ENCODE measurements around the gene IDI2.

IDI2 gene

GRCh38 chr10:1063232-1063865 lies 37.7 kb upstream of the IDI2 start:
- no peak overlapping the region for H3K27ac ChIP-seq (ENCODE audit: low read depth, low read length)
- H3K4me3 ChIP-seq (ENCODE audit: low read length) = no peak overlapping the region
- no peaks in the 10 kb centered on the region for H3K9me2 ChIP-seq (replicated peaks; ENCODE audit: control insufficient read depth, low read length)
- H3K79me2 ChIP-seq (ENCODE audit: control insufficient read depth, low read length) = peaks cover 58% of the 10 kb centered on the region
- H3K27me3 ChIP-seq (ENCODE audit: control insufficient read depth, low read length) = no peaks in the 10 kb centered on the region
- H3K36me3 ChIP-seq (ENCODE audit: control insufficient read depth, low read length) = peaks cover 31% of the 10 kb centered on the region
- peaks cover 3% of the 10 kb centered on the region; the same call in 1 of the 2 replicates for H3F3A ChIP-seq (ENCODE audit: control insufficient read depth, insufficient read depth)
- TF ChIP-seq EZH2phosphoT487 (IDR thresholded peaks at IDR 0.05; ENCODE audit: borderline replicate concordance, low read length) (no peak), CTCF (IDR thresholded peaks at IDR 0.05; ENCODE audit: low read depth, low read length, poor library complexity, severe bottlenecking) (no peak)
- no peak overlapping the region for H3K4me2 ChIP-seq (ENCODE audit: low read length)
- no peaks in the 10 kb centered on the region for H3K9me3 ChIP-seq (ENCODE audit: control insufficient read depth, insufficient read depth, low read length)
- H4K20me1 ChIP-seq (ENCODE audit: control insufficient read depth, insufficient read depth, low read depth, low read length) = peaks cover 9% of the 10 kb centered on the region; the same call in 1 of the 2 replicates
- H3K4me1 ChIP-seq (ENCODE audit: control insufficient read depth, low read length) = peaks cover 28% of the 10 kb centered on the region

GRCh38 chr10:1061930-1062774 lies 36.5 kb upstream of the IDI2 start:
- H4K20me1 ChIP-seq (ENCODE audit: control insufficient read depth, insufficient read depth, low read depth, low read length) = peaks cover 19% of the 10 kb centered on the region

GRCh38 chr10:1059902-1060301 lies 34.2 kb upstream of the IDI2 start:
- Histone ChIP-seq H3K36me3 (ENCODE audit: control insufficient read depth, low read length) (peaks cover 59% of the 10 kb centered on the region), H3K27ac (ENCODE audit: low read depth, low read length) (no peak overlapping the region), H3K9me2 (replicated peaks; ENCODE audit: control insufficient read depth, low read length) (no peaks in the 10 kb centered on the region), H3F3A (ENCODE audit: control insufficient read depth, insufficient read depth) (peaks cover 7% of the 10 kb centered on the region; the same call in 1 of the 2 replicates), H3K4me2 (ENCODE audit: low read length) (no peak overlapping the region), H3K79me2 (ENCODE audit: control insufficient read depth, low read length) (peaks cover 86% of the 10 kb centered on the region), H4K20me1 (ENCODE audit: control insufficient read depth, insufficient read depth, low read depth, low read length) (peaks cover 19% of the 10 kb centered on the region), H3K4me1 (ENCODE audit: control insufficient read depth, low read length) (peaks cover 29% of the 10 kb centered on the region), H3K4me3 (ENCODE audit: low read length) (no peak overlapping the region), H3K27me3 (ENCODE audit: control insufficient read depth, low read length) (no peaks in the 10 kb centered on the region), H3K9me3 (ENCODE audit: control insufficient read depth, insufficient read depth, low read length) (no peaks in the 10 kb centered on the region)
- TF ChIP-seq EZH2phosphoT487 (IDR thresholded peaks at IDR 0.05; ENCODE audit: borderline replicate concordance, low read length) (no peak), CTCF (IDR thresholded peaks at IDR 0.05; ENCODE audit: low read depth, low read length, poor library complexity, severe bottlenecking) (no peak)

More at GRCh38 chr10:1061930-1062774, 36.5 kb upstream of the IDI2 start:
- no peak overlapping the region for H3K27ac ChIP-seq (ENCODE audit: low read depth, low read length)
- H3K4me3 ChIP-seq (ENCODE audit: low read length) = no peak overlapping the region
- H3K36me3 ChIP-seq (ENCODE audit: control insufficient read depth, low read length) = peaks cover 41% of the 10 kb centered on the region
- peaks cover 67% of the 10 kb centered on the region for H3K79me2 ChIP-seq (ENCODE audit: control insufficient read depth, low read length)
- peaks cover 31% of the 10 kb centered on the region for H3K4me1 ChIP-seq (ENCODE audit: control insufficient read depth, low read length)
- H3K9me2 ChIP-seq (replicated peaks; ENCODE audit: control insufficient read depth, low read length) = no peaks in the 10 kb centered on the region
- TF ChIP-seq EZH2phosphoT487 (IDR thresholded peaks at IDR 0.05; ENCODE audit: borderline replicate concordance, low read length) (no peak), CTCF (IDR thresholded peaks at IDR 0.05; ENCODE audit: low read depth, low read length, poor library complexity, severe bottlenecking) (no peak)
- no peak overlapping the region for H3K4me2 ChIP-seq (ENCODE audit: low read length)
- no peaks in the 10 kb centered on the region; the same call in 1 of the 2 replicates for H3F3A ChIP-seq (ENCODE audit: control insufficient read depth, insufficient read depth)
- H3K9me3 ChIP-seq (ENCODE audit: control insufficient read depth, insufficient read depth, low read length) = no peaks in the 10 kb centered on the region
- H3K27me3 ChIP-seq (ENCODE audit: control insufficient read depth, low read length) = no peaks in the 10 kb centered on the region
